Hair follicular keratinocyte (primary cell): ENCODE data around the gene MYBPC3. TPM values are rescaled to one million over a fixed set of nuclear protein-coding genes. Genes with fewer than 3 reads are reported as not detected.

Experiments
- total RNA-seq: library from RNA; depleted of rRNA; stranded (reverse); fragments of >200 nt; gene quantifications from 2 replicates; pipeline ENCODE4 v1.2.3, GENCODE V29; 2015

MYBPC3 gene
- not detected in 2 replicates for total RNA-seq

DNA sequence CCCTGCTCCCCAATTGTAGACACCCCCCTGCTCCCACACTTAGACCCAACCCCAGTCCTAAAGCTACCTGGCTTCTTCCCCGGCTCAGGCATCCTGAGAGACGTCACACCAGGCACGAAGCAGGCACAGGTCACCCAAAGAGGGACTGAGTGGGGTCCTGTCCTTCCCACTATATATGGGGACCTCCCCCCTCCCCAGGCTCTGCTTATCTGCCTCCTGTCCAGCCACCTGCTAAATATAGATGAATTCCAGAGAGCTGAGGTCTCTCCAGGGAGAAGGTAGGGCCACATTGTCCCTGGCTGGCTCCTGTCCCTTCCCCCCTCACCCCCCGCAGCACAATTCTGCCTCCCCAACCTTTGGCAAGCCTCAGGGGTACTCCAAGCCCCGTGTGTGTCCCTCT lies at the start of gene MYBPC3:
Gene MYBPC3 (minus strand): TSS at position 147 of the 400 bp plus-strand sequence. CDS start 55 bp downstream, at position 92.

DNA sequence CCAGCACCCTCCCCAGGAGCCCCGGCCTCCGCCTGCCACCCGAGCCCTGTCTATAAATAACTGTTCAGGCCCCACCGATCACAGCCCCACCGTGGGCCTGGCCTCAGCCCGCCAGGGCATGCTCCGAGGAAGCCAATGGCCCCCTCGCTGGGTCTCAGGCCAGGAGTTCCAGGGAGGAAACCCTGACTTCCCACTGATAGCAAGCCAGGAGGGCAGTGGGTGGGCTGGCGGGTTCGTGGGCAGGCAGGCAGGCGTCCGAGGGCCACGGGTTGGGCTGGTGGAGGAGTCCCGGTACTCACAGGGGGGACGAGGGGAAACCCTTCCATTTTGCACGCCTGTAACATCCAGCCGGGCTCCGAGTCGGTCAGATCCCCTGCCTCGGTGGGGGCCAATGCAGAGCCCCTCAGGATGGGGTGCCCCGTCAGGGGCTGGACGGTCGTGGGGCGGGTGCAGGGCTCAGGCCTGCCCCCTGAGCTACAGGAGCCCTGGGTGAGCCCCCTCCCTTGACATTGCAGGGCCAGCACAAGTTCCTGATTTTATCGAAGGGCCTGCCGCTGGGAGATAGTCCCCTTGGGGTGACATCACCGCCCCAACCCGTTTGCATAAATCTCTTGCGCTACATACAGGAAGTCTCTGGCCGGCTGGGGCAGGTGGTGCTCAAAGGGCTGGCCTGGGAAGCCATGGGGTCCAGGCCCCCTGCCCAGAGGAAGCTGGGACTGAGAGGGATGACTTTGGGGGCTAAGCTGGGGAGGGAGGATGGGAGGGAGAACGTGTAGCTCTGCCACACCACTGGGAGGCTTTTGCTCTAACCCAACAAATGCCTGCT lies 25.7 kb upstream of the MYBPC3 start, which contains the start of gene SPI1:
Gene SPI1 (minus strand): TSS at position 538 of the 826 bp plus-strand sequence. CDS start 194 bp downstream, at position 344.

Other genes starting within 250 kb of the MYBPC3 start
- gene ARFGAP2, start 175.8 kb downstream of the MYBPC3 start, total RNA-seq, result 70.7 and 92.8 TPM in 2 replicates
- gene PACSIN3, start 166.3 kb downstream of the MYBPC3 start, total RNA-seq, result 72.3 and 102 TPM in 2 replicates
- gene DDB2, start 137.7 kb downstream of the MYBPC3 start, total RNA-seq, result 43.0 and 50.7 TPM in 2 replicates
- gene ACP2, start 103.9 kb downstream of the MYBPC3 start, total RNA-seq, result 19.8 and 23.1 TPM in 2 replicates
- 12.4 and 14.0 TPM in 2 replicates for gene NR1H3, start 94.7 kb downstream of the MYBPC3 start, total RNA-seq
- 13.8 and 15.1 TPM in 2 replicates for gene MADD, start 82.6 kb downstream of the MYBPC3 start, total RNA-seq
- not detected in 2 replicates for gene SPI1, start 25.8 kb upstream of the MYBPC3 start, total RNA-seq
- 84.5 and 97.5 TPM in 2 replicates for gene SLC39A13, start 55.9 kb upstream of the MYBPC3 start, total RNA-seq
- gene PSMC3, start 73.7 kb upstream of the MYBPC3 start, total RNA-seq, result 123 and 233 TPM in 2 replicates
- not detected in 2 replicates for gene RAPSN, start 96.4 kb upstream of the MYBPC3 start, total RNA-seq
- gene CELF1, start 200.4 kb upstream of the MYBPC3 start, total RNA-seq, result 51.8 and 52.3 TPM in 2 replicates
- 166 and 195 TPM in 2 replicates for gene PTPMT1, start 212.9 kb upstream of the MYBPC3 start, total RNA-seq
- 12.5 and 15.4 TPM in 2 replicates for gene KBTBD4, start 226.3 kb upstream of the MYBPC3 start, total RNA-seq
- gene NDUFS3, start 226.4 kb upstream of the MYBPC3 start, total RNA-seq, result 75.5 and 101 TPM in 2 replicates
- gene FAM180B, start 234.0 kb upstream of the MYBPC3 start, total RNA-seq, result not detected in 2 replicates
- 0.08 and 0.16 TPM in 2 replicates for gene C1QTNF4, start 241.7 kb upstream of the MYBPC3 start, total RNA-seq